22Rv1 (cell line): ENCODE measurements around the gene NPHP4.

Source experiments
- H3K27ac ChIP-seq: fragments of 450-650 bp; 2 replicates; pipeline ENCODE4 v1.5.1; 2017
- ZFX ChIP-seq: fragments of 450-650 bp; IDR thresholded peaks from 2 replicates; pipeline ENCODE4 v1.6.1; 2017; ENCODE audit warnings: antibody characterized with exemption, borderline replicate concordance
- TF ChIP-seq, protein P1 (sequence below): fragments of 450-650 bp; IDR thresholded peaks from 2 replicates; pipeline ENCODE4 v1.5.1; 2017; ENCODE audit warnings: mild to moderate bottlenecking

Gene NPHP4

GRCh38 chr1:5876094-5876650 is 116.1 kb downstream of the NPHP4 start:
- no peak for TF ChIP-seq ZFX
- TF ChIP-seq, protein P1, sequence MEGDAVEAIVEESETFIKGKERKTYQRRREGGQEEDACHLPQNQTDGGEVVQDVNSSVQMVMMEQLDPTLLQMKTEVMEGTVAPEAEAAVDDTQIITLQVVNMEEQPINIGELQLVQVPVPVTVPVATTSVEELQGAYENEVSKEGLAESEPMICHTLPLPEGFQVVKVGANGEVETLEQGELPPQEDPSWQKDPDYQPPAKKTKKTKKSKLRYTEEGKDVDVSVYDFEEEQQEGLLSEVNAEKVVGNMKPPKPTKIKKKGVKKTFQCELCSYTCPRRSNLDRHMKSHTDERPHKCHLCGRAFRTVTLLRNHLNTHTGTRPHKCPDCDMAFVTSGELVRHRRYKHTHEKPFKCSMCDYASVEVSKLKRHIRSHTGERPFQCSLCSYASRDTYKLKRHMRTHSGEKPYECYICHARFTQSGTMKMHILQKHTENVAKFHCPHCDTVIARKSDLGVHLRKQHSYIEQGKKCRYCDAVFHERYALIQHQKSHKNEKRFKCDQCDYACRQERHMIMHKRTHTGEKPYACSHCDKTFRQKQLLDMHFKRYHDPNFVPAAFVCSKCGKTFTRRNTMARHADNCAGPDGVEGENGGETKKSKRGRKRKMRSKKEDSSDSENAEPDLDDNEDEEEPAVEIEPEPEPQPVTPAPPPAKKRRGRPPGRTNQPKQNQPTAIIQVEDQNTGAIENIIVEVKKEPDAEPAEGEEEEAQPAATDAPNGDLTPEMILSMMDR = no peak

DNA sequence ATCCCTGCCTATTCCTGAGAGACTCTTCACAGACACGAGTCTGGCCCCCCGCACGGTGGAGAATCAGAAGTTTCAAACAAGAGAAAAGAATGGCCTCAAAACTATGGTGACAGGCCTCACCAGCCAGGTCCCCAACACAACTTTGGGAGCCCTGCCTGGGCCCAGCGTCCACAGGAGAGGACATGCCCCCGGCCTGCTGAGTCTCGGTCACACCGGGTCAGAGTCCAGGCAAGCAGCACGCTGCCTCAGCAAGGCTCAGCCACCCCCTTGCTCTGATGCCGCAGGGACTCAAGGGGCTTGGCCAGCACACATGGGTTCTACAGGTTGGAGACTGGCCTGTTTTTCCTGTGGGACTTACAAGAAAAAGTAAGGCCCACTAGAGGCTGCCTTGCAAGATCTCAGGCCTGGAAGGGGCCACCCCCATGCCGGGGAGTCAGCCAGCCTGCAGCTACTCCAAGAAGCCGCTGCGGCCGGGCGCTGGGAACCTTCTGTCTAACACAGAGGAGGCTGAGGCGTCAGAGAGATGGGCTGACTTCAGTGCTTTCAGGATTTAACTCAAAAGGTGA is 116.8 kb downstream of the NPHP4 start:
- TF ChIP-seq, protein P1 = no peak
- no peak for TF ChIP-seq ZFX
- H3K27ac ChIP-seq = no peak overlapping the region

More at GRCh38 chr1:5876094-5876650, 116.1 kb downstream of the NPHP4 start:
- no peak overlapping the region for H3K27ac ChIP-seq

DNA sequence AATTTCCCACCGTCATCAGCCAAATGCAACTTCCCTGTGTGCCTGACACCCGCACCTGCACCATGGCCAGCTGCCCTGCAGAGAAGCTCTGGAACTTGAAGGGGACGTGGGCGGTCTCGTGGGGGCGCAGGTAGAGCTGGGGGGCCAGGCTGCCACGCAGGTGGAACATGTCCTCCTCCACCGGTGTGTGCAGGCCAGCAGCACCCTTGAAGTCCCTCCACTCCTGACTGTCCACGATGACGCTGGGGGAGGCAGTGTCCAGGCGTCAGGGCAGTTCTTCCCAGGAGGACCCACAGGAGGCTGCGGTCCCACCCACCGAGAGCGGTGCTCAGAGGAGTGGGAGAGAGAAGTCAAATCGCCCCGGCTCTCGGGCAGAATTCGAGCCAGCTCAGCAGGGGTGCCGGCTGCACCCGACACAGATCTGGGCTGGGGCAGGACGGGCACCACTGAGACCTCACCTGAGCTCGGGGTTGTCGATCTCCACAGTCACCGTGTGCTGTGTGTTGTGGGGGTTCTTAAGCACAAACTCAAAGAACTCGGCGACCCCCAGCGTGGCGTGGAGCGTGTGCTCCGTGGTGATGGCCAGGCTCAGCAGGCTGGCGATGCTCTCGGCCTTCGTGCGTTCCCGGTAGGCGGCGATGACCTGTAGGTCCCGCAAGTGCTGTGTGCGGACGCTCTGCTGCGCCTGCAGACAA is 117.7 kb downstream of the NPHP4 start:
- TF ChIP-seq, protein P1 = no peak
- no peak for TF ChIP-seq ZFX
- H3K27ac ChIP-seq = no peak overlapping the region

DNA sequence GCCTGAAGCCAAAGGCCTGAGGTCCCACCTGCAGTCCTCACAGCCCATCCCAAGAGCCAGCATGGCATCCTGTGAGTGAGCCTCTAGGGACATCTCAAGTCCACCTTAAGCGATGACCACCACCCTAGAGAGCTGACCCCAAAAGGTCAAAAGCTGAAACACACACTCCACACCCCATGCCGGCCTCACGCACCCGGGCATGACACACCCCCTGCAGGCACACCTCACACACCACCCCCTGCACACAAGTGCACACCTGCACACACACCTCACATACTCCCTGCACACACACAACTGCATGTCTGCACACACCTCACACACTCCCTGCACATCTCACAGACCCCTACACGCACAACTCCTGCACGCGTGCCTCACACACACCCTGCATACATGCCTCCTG is 118.7 kb downstream of the NPHP4 start:
- TF ChIP-seq, protein P1 = no peak
- no peak for TF ChIP-seq ZFX
- H3K27ac ChIP-seq = no peak overlapping the region

- no peak for TF ChIP-seq ZFX
- TF ChIP-seq, protein P1 = no peak
- H3K27ac ChIP-seq = no peak overlapping the region
Measured at GRCh38 chr1:5872886-5873285, 119.3 kb downstream of the NPHP4 start.

DNA sequence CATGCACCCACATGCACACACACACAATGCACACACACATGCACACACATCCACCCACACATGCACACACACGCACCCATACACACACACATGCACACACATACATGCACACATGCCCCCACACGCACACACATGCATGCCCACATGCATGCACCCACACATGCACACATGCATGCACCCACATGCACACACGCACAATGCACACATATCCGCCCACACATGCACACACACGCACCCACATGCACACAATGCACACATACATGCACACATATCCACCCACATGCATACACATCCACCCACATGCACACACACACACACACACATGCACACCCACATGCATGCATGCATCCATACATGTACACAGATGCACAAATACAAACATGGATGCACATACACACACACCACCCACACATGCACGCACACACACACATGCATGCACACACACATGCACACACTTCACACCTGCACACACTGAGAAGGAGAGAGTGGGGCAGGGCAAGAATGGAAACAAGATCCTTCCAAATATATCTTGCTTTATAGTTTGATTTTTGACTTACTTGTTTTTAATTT is 123.2 kb downstream of the NPHP4 start:
- TF ChIP-seq ZFX = no peak
- TF ChIP-seq, protein P1 = no peak

GRCh38 chr1:5865774-5866173 is 126.5 kb downstream of the NPHP4 start:
- no peak overlapping the region for H3K27ac ChIP-seq
- TF ChIP-seq, protein P1 = no peak
- TF ChIP-seq ZFX = no peak

More for the DNA sequence above, 123.2 kb downstream of the NPHP4 start:
- no peak overlapping the region for H3K27ac ChIP-seq
